GM21360 (cell line): ENCODE data around the gene RTN4RL2.

Experiments used
- ATAC-seq: cut with Tn5 transposase; IDR thresholded peaks from one replicate; pipeline ENCODE4 v1.9.1; 2021; ENCODE audit warnings: mild to moderate bottlenecking, moderate library complexity; ENCODE audit not compliant: unreplicated experiment

The RTN4RL2 gene

DNA sequence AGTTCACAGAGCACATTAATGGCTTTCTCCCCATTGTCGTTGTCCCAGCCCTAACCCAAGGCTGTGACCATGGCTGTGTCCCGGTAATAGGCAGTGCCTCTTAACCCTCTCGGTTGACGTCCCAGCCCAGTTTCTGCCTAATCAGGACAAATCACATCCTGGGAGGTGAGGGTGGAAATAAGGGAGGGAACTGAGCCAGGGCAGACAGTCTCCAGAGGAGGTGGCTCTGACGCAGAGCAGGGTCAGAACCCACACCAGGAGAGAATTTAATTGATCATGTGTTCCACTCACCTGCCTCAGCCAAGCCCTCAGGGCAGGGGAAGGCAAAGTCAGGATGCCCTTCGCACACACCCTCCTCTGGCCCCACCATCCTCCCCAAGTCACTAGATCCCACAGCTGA lies 38.2 kb downstream of the RTN4RL2 start:
- no peak for ATAC-seq

DNA sequence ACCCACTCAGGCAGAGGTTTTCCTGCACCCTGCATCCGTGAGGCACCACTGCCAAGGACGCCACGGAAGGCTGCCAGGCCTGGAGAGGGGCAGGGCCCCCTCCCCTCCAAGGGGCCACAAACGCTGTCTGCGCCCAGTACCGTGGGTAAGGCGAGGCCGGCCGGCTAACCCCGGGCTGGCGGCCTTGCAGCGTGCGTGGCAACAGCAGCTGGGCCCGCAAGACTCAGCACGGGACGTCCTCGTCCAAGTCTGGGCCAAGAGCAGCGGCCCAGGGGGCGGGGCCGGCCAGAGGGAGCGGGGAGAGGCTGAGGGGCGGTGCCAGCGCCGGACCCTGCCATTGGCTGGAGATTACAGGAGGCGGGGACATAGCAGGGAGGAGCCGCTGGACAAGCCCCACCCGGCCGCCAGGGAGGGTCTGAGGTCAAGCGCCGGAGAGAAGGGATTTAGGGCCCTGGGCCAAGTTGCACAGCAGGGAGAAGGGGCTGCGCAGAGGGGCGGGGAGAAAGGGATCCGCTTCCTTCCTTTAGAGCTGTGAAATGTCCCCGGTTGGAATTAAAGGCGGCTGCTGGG lies 39.2 kb downstream of the RTN4RL2 start:
- ATAC-seq = peak; percentile 95

DNA sequence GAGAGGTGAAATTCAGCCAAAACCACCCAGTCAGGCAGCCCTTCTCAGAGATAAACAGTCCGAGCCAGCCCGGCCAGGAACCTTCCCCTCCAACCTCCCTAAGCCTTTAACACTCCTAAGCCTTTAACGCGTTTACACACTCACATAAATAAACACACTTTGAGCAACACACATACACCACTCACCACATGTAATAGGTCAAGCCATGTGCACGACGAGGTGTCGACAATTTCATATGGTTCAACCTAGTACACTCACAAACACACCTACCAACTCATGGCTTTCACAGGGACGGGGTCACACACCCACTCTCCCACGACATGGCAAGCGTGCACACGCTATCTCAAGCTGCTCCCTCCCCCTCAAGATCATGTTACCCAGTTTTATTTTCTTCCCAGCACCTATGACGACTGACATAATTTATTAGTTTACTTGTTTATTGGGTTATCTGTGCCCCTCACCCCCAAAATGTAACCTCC lies 39.7 kb downstream of the RTN4RL2 start:
- ATAC-seq = no peak

DNA sequence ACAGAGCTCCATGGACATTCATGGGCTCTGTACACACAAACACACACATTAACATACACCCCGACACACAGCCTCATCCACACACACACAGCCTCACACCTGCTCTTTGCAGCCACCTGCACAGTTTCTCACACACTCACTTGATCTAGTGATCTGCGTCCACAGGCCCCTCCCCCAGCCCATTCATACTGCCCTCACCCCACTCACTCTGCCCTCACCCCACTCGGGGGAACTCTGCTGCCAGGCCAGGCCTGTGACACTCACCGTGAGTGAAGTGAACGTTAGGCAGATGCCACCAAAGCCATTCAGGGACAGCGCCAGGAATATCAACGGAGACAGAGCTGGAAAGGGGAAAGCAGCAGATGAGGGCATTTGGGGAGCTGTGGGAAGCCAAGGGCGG lies 40.2 kb downstream of the RTN4RL2 start:
- no peak for ATAC-seq

DNA sequence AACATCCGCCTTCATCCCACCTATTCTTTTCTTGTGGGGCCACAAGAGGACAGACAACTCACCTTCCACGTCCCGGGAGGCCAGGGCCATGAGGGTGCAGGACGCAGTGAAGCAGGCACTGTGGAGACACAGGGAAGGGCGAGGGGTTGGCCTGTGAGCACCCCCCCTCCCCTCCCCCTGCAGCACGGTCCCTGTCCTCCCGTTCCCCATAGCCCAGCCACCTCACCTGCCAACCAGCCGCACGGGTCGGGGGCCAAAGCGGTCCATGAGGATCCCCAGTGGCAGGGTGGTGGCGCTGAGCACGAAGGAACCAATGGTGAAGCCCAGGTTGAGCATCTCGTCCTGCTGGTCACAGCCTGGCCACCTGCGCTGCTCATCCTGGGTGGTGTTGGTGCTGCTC lies 40.6 kb downstream of the RTN4RL2 start:
- no peak for ATAC-seq

DNA sequence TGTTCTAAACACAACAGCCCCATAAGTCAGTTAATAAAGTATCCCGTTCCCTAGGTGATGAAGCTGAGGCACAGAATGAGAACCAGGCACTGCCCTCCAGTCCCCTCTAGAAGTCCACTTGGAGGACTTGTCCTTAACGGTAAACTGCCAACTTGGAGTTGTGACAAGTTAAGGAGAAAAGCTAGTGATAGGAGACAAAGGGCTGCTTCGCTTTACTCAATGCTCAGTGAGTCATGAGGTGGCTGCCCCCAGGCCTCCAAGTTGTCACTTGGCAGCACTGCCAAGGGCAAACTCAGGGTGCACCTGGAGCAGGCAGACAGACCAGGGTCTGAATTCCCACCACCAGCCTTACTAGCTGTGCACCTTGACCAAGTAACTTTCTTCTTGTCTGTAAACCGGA lies 41.6 kb downstream of the RTN4RL2 start:
- ATAC-seq = no peak

DNA sequence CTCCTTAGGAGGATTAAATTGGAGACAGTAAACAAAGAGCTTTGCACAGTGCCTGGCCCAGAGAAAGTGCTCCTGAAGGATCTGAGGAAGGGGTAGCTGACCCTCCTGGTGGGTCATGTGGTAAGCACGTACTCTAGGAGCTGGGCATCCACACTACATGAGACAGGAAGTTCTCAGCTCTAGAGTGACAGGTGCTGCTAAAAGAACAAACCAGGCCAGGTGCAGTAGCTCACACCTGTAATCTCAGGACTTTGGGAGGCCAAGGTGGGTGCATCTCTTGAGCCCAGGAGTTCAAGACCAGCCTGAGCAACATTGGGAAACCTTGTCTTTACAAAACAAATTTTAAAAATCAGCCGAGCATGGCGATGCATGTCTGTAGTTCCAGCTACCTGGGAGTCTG lies 42.0 kb downstream of the RTN4RL2 start:
- no peak for ATAC-seq

DNA sequence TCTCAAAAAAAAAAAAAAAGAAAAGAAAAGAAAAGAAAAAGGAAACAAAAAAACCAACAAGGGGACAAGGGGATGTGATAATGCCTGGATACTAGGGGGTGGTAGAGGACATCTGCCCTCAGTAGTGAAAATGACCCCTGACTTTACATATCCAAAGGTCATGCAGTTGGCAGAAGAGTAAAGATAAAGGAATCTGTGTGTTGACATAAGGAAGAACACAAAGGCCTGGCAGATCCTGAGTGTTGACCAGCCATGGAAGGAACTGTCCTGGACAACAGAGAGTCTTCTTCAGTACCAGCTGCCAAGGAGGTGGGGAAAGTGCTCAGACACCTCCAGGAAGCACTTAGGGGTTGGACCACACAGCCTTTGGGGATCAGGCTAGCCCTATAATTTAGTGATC lies 42.5 kb downstream of the RTN4RL2 start:
- ATAC-seq = no peak

DNA sequence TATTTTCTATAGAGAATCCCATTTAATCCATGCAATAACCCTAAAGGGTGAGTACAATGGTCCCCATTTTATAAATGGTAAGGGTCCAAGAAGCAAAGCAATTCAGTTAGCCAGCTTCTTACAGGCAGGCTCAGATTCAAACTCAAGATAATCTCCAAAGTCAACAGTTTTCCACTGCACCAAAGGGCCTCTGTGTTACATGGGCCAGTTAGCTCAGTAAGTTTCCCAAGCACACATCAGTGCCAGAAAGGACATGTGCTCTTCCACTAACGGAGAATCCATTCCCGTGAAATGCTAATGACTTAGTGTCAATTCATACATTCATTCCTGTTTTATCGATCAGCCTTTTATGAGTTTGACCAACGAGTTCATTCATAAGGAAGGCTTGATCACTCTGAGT lies 44.2 kb downstream of the RTN4RL2 start:
- no peak for ATAC-seq

DNA sequence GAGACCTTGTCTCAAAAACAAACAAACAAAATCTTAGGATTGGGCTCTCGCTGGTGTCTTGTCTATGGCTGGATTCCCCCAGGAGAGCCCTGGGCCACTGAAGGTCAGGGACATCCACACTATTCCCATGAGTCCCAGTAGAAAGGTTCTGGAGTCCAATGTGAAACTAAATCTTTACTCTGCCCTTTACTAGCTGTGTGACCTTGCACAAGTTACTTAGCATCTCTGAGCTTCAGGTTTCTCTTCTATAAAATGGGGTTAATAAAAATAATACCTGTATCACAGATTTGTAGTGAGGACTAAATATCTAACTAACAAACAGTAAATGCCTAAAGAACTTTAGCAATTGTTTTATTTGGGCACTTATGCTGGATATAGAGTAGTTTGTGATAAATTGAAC lies 46.2 kb downstream of the RTN4RL2 start:
- no peak for ATAC-seq

DNA sequence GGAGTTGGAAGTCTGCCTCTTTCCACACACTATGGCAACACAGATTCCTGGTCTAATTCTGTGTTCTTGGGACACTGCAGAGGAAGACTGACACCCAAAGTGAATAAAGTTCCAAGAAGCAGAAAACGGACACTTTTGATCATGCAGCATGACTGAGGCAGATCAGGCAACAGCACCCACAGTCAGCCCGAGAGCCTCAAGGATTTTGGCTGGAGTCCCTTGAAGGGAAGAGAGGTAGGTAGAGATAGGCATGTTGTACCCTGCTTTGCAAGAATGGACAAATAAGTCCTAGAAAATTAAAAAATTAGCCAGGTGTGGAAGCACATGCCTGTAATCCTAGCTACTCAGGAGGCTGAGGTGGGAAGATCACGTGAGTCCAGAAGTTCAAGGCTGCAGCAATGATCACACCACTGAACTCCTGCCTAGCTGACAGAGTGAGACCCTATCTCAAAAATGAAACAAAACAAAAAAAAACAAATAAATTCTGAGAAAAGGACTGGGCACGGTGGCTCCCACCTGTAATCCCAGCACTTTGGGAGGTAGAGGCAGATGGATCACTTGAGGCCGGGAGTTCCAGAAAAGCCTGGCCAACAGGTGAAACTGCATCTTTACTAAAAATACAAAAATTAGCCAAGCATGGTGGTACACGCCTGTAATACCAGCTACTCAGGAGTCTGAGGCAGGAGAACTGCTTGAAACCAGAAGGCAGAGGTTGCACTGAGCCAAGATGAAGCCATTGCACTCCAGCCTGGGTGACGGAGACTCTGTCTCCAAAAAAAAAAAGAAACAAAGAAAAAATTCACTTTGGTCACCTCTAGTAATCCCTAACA lies 48.2 kb downstream of the RTN4RL2 start:
- ATAC-seq = no peak

DNA sequence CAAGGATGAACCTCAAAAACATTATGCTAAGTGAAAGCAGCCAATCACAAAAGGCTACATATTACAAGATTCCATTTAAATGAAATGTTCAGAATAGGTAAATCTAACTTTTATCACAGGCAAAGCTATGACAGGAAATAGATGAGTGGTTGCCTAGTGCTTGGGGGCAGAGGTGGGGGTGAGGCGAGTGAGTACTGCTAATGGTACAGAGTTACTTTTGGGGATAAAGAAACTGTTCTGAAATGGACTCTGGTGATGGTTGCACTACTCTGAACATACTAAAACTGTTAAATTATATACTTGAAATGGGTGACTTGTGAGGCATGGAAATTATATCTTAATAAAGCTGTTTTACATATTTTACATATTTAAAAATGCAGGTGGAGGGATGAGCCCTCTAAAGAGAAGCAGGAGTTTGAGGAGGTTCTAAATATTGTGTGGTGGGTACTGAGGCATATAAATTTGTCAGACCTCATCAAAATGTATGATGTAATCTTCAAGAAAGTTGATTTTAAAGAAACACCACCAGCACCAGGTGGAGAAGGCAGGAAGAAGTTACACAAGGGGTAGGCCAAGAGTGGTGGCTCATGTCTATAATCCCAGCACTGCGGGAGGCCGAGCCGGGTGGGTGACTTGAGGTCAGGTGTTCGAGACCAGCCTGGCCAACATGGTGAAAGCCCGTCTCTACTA lies 51.6 kb downstream of the RTN4RL2 start:
- ATAC-seq = no peak

DNA sequence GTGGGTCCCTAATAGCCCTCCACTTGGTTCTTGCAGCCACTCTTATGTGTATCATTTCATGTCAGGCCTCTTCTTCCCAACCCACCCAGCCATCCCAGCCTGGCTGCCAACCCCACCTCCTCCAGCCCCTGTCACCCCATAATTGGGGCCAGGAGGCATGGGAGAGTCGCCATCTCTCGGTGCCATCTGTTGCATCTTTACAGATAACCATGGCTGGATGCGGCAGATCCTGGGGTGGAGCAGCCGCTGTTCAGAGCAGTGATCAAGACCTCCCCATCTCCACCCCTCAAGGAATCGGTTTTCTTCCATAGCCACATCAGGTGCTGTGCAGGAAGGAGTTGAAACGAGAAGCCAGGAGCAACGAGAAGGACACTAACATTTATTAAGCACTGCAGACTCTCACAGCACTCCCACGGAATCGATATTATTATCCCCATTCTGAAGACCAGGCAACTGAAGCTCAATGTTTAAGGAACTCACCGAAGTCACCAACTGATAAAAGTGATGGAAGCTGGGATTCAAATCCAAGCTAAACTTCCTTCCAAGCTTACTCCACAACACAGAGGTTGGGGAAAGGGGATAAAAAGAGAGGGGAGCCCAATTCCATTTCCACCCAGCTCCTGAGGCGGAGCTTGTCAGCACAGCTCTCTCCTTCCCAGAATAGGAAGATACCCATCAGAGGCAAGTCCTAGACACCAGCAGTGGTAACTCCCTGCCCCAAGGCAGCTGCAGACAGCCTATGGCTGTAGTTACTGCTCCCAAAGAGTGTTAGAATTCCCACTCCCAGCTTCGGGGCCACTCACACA lies 52.5 kb downstream of the RTN4RL2 start:
- ATAC-seq = no peak

DNA sequence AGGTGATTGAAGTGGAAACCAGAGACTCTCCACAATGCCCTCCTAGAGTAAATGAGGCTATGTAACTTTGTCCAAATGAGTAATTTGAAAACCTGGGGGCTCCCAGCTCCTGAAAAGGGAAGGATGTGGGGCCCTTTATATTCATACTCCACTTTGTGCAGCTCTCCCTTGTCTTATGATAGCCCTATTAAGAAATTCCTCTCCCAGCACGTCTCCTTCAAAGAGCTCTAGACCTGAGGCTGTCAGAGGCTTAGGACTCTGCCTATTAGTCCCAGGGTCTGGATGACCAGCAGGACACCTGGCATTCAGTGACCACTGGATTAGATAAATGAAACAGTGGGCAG lies 53.1 kb downstream of the RTN4RL2 start:
- ATAC-seq = no peak

DNA sequence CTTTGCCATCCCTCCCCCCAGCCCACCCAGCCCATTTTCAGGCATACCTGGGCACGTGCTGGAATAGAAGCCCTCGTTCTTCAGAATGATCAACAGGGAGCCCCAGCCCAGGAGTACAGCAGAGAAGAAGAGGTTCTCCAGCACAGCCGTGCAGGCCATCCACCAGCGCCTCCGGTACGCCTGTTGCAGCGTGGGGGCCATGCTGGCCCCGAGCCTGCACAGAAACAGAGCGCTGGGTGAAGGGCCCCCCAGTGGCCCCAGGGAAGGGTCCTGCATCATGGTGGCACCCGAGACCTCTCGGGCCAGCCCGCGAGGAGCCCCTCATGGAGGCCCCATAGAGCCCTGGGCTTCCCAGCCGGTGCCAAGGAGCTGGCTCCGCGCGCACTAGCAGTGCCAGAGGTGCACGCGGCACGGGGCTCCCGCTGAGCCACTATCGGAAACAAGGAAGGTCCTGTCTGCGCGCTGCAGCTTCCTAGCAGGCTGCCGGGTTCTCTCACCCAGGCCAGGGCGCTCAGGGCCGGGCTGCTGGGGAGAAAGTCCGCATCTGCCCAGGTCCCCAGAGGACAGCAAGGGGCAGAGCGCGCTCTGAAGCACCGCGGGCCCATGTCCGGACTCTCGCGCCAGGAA lies 53.7 kb downstream of the RTN4RL2 start:
- peak; percentile 35 for ATAC-seq

DNA sequence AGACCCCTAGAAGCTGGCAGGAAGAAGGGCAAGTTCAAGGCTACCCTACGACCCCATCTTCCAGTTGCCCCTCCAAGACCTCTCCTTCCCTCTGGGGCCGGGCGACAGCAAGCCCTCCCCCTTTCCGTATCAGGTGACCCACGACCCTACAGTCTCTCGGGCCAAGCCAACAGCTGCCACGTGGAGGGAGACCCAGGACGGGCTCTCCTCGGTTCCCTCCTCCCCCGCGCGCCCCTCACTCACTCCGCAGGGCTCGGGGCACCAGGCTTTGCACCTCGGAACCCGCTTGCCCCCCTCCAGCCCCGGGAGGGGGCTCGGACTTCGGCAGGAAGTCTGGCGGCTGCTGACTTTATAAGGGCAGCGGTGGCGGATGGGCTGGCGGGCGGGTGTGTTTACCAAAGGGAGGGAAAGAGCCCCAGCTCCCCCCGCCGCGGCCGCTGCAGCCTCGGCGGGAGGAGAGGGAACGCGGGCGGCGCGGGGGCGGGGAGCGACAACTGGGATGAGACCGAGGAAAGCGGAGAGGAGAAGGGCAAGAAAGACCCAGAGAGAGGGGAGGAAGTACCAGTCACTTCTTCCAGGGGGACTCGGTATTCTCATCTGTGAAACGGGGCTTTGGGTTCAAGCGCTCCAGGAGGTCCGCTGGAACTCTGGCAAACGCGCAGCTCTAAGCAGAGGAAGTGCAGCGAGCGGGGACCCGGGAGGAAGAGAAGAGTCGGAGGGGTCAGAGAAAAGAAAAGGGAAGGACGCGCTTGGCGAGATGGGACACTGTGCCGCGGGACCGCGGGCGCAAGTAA lies 54.4 kb downstream of the RTN4RL2 start:
- ATAC-seq = peak; percentile 31

DNA sequence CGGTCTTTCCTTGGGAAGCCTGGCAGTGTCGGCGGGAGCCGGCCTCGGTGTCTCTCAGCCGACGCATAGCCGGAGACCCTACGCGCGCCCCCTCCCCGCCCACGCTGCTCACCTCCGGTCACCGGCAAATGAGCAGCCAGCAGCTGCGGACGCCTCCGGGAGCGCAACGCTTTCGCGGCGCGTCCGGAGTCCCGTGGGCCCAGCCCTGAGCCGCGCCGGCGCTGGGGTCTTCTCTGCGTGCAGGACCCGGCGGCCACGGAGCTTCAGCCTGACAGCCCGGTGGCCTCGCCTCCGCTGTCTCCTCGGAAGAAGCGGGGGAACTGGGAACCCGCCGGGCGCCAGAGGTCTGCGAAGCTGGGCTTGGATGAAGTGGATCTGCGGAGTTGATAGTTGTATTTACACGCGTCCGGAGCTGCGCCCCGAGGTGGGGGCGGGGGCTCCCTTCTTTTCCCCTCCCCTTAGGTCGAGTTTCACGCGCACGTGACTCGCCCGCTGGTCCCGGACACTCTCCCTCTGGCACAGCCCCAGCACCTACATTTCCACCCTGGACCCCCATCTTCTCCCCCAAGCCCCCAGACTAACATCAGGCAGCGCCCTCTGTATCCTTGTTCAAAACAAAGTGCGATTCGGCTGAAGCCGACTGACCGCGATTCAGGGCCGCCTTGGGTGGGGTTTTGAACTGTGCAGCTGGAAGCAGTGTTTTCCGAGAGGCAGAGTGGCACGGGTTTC lies 55.2 kb downstream of the RTN4RL2 start, which contains the start of gene SLC43A1:
TSS of gene SLC43A1 (minus strand) at position 371 of the 729 bp plus-strand sequence. CDS start 1,591 bp downstream, outside the sequence.
- peak; percentile 32 for ATAC-seq

DNA sequence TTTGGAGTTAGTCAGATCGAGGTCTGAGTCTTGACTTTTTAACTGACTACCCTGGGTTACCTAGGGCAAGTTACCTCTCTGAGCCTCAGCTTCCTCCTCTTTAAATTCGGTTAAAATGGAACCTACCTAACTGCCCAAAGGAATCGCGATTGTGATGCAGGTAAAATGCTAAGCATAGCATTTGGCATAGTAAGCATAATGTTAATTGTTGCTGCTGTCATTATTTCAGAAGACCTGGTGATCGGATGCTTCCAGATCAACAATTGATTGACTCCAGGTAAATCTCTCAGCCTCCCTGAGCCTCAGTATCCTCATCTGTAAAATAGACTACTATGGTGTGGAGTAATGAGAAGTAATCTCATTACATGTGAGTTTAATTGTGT lies 55.7 kb downstream of the RTN4RL2 start:
- no peak for ATAC-seq

DNA sequence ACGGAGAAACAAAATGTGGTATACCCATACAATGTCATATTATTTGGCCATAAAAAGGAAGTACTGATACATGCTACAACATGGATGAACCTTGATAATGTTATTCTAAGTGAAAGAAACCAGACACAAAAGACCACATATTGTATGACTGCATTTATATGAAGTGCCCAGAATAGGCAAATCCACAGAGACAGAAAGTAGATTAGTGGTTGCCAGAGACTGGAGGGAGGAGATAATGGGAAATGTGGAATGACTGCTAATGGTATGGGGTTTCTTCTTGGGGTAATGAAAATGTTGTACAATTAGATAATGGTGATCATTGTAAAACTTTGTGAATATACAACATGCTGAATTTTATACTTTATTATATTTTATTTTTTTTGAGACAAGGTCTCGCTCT lies 60.8 kb downstream of the RTN4RL2 start:
- ATAC-seq = no peak
